T-helper 22 cell (primary cell): ENCODE data around the gene GLYAT.

ENCODE experiments used
- DNase-seq: peaks from one replicate; pipeline ENCODE4 v3.0.0-alpha.2; 2020; ENCODE audit warnings: low read depth

Gene GLYAT

DNA sequence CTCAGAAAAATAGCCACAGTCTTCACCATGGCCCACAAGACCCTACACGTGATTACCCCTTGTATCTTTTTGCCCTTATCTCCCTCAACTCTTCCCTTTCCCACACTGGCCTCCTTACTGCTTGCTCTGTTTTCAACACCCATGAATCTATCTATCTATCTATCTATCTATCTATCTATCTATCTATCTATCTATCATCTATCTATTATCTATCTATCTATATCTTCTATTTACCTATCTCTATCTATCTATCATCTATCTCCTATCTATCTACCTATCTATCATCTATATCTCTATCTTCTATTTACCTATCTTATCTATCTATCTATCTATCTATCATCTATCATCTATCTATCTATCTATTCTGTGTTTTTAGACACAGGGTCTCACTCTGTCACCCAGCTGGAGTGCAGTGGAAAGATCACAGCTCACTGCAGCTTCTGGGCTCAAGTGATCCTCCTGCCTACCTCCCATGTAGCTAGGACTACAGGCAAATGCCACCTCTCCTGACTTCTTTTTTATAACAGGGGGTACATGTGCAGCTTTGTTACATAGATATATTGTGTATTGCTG lies 55.1 kb downstream of the GLYAT start:
- DNase-seq, result no peak

DNA sequence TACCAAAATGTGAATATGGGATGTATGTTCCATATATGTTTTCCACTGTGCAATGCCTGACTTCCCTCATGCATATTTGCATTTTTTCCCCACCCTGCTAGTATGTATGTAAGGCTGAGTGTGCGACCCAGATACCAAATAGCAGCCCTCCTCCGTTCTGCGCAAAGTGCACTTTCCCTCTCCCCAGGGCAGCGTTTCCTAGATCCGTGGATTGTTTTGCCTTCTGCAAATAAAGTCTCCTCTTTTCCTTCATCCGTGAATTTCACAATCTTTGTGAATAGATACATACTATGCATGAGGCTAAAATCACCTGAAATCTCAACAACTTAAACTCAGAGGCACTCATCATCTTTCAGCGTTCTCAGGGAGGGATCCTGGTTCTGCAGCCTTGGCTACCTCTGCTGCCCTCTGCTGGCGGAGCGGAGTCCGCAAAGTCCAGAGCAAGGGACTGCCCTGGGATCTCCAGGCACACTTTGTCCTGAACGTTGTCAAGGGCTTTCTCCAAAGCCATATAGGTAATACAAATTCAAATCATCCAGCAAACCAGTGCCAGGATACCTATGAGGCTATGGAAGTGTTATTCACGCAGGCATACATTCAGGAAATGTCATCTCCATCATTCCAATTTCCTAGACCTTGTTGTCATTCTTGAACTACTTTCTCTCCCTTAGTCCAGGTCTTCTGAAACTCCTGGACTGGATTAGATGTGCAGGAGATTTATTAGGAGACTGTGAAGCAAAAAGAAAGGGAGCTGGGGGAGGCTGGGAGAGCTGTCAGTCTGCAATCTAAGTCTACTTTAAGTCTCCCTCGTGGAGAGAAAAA lies 56.2 kb downstream of the GLYAT start:
- DNase-seq, result peak; percentile 26

DNA sequence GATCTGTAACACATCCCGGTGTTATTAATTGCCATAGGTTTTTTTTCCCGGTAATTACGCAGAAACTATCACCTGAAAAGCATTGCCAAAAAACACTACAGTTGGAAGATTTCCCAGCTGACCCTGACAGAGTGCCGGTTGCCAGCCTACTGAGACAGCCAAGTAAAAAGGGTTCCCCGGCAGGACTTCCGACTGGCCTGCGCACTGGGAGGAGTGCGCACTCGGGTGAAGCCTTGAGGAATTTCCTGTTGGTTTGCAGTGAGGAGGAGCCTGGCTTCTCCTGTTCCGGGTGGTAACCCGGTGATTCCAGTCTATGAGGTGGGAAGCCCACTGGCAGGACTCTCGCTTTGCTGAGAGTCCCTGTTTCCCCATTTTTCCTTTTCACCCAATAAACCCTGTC lies 57.1 kb downstream of the GLYAT start:
- DNase-seq, result no peak

DNA sequence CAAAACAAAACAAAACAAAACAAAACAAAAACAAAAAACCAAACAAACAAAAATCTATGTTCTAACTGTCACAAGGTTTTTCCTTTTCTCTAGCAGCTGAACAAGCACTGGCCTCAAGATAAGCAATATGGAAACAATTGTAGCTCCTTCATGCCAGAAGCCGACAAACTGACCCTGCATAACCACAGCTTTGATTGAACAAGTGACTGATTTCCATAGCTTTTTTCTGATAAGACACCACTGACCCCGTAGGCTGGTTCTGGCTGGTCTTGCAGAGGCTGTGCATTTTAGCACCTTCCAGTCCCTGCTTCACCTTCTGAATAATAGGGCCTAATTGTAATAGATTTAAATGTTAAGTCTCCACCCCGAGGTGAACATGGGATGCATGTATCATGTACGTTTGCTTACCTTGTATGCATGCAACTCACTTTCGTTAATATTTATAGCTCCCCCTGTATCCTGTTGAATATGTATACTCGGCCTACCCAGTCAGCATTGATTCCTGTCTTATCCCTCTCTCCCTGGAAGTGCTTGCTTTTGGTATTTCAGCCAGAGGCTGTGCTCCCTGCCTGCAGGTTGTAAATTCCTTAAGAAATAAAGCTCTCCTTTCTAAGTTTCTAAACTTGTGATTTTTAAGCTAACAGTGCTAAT lies 59.6 kb downstream of the GLYAT start:
- DNase-seq, result no peak

DNA sequence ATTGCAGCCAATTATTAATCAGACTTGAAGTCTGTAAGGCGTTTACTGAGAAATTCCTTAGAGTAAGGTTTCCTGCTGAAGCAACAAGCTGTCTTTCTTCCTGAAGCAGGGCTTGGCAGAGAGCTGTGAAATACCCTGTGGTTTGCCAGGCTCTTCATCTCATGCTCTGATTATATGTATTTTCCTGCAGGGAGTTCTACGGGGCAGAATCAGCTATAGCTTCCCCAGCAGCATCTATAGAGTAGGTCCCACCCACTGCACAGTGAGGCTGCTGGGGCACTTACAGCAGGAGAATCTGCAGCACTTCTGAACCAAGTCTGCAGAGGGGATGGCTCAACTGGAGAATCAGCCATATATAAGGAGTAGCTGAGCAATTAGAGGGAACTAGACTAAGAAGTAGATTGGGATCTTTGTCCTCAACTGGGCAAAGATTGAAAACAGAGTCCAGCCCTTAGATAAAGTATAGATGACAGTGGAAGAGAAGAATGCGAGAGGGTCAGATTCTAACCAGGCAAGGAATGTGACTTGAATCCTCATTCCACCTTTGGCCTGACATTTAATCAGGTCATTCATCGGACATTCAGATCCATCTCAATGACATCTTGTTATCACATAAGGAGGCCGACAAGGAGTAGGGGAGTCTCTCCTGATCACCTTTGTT lies 71.7 kb downstream of the GLYAT start:
- DNase-seq, result no peak

DNA sequence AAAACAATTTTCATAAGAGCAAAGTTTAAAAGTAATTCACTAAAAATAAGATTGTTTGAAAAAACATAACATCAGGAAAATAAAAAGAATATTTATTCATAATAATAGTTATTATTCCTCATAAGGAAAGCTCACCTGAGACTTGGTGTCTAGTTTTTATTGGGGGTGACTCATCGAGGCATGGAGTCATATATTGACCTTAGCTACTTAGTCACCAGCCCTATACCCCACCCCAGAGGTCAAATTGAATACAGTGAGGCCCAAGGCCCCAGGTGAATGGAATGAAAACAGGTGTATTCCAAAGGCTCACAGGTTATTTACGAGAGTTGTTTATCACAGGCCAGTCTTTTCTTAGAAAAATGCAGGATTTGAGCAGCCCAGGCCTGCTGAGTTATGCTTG lies 72.3 kb downstream of the GLYAT start:
- no peak for DNase-seq
